IMR-90 (cell line): Measurements from ENCODE around the gene TTLL11. TPM values are rescaled to one million over a fixed set of nuclear protein-coding genes. Genes with fewer than 3 reads are reported as not detected.

Experiments used
- ATAC-seq: fragments of 200-7000 bp; cut with Tn5 transposase; 2 replicates; pipeline ENCODE4 v1.9.1; 2020; ENCODE audit warnings: low read depth, mild to moderate bottlenecking, moderate library complexity
- BruUV-seq: library from RNA; stranded (reverse); fragments of 400-500 nt; replicated peaks from 2 replicates; lab custom pipeline; 2021; lab: Mats Ljungman, UMichigan
- CTCF ChIA-PET: fragments of 300-600 bp; formaldehyde crosslinking; extraction: SDS; loops from one replicate; lab custom pipeline; 2021; ENCODE audit warnings: antibody characterized with exemption; lab: Yijun Ruan, JAX
- POLR2A ChIA-PET: fragments of 300-600 bp; sonication (Branson Sonifier 250); formaldehyde crosslinking; loops from one replicate; lab custom pipeline; 2022; ENCODE audit warnings: antibody characterized with exemption; ENCODE audit not compliant: unreplicated experiment; lab: Charles Lee
- DNase-seq: peaks from one replicate; pipeline ENCODE4 v3.0.0; 2013
- H2AFZ ChIP-seq: replicated peaks from 2 replicates; pipeline ENCODE3; 2013; ENCODE audit warnings: low read length, mild to moderate bottlenecking; ENCODE audit not compliant: poor library complexity
- H2AK5ac ChIP-seq: 2 replicates; pipeline ENCODE4 v1.6.1; 2013; ENCODE audit warnings: low read depth, low read length, inconsistent platforms
- H2AK9ac ChIP-seq: replicated peaks from 2 replicates; pipeline ENCODE3; 2013; ENCODE audit warnings: mild to moderate bottlenecking, low read depth, low read length, moderate library complexity; ENCODE audit not compliant: poor library complexity
- H2BK120ac ChIP-seq: 2 replicates; pipeline ENCODE4 v1.6.1; 2013; ENCODE audit warnings: low read depth, low read length, inconsistent platforms
- H2BK15ac ChIP-seq: 3 replicates; pipeline ENCODE4 v1.6.1; 2013; ENCODE audit warnings: low read depth, low read length, inconsistent platforms
- H2BK20ac ChIP-seq: 2 replicates; pipeline ENCODE4 v1.6.1; 2013; ENCODE audit warnings: low read depth, mild to moderate bottlenecking, inconsistent platforms, low read length, moderate library complexity
- H2BK5ac ChIP-seq: 2 replicates; pipeline ENCODE4 v1.6.1; 2013; ENCODE audit warnings: mild to moderate bottlenecking, low read depth, low read length, inconsistent platforms; ENCODE audit not compliant: poor library complexity, severe bottlenecking
- H3K14ac ChIP-seq: replicated peaks from 2 replicates; pipeline ENCODE4 v1.6.1; 2013; ENCODE audit warnings: low read depth, low read length, inconsistent platforms
- H3K18ac ChIP-seq: 2 replicates; pipeline ENCODE4 v1.6.1; 2013; ENCODE audit warnings: low read depth, low read length, control low read depth
- H3K23ac ChIP-seq: 2 replicates; pipeline ENCODE4 v1.6.1; 2013; ENCODE audit warnings: low read depth, low read length, inconsistent platforms
- H3K27ac ChIP-seq: 2 replicates; pipeline ENCODE4 v1.5.1; 2013; ENCODE audit warnings: mild to moderate bottlenecking, control low read depth, low read length; ENCODE audit not compliant: insufficient read depth
- H3K27me3 ChIP-seq: 2 replicates; pipeline ENCODE4 v1.6.1; 2013; ENCODE audit warnings: low read length; ENCODE audit not compliant: control insufficient read depth, insufficient read depth
- H3K36me3 ChIP-seq: 2 replicates; pipeline ENCODE4 v1.6.1; 2013; ENCODE audit warnings: low read length, mixed read lengths; ENCODE audit not compliant: control insufficient read depth, insufficient read depth
- H3K4ac ChIP-seq: 2 replicates; pipeline ENCODE4 v1.6.1; 2013; ENCODE audit warnings: low read depth, low read length, inconsistent platforms
- H3K4me1 ChIP-seq: 2 replicates; pipeline ENCODE4 v1.6.1; 2013; ENCODE audit warnings: low read length, mixed read lengths; ENCODE audit not compliant: control insufficient read depth, insufficient read depth
- H3K4me2 ChIP-seq: 2 replicates; pipeline ENCODE4 v1.6.1; 2013; ENCODE audit warnings: low read depth, mild to moderate bottlenecking, control low read depth, low read length, moderate library complexity
- H3K4me3 ChIP-seq: 2 replicates; pipeline ENCODE4 v1.5.1; 2013; ENCODE audit warnings: low read depth, mild to moderate bottlenecking, control low read depth, low read length, moderate library complexity; ENCODE audit not compliant: insufficient read depth
- H3K56ac ChIP-seq: 2 replicates; pipeline ENCODE4 v1.6.1; 2013; ENCODE audit warnings: low read length, inconsistent platforms; ENCODE audit not compliant: insufficient read depth; ENCODE audit errors: extremely low read depth
- H3K79me1 ChIP-seq, 2 experiments: 2 replicates each; pipeline ENCODE4 v1.6.1; 2013; ENCODE audit warnings: low read length in 2 of 2, inconsistent platforms in 1 of 2, low read depth in 1 of 2
- H3K9ac ChIP-seq: 2 replicates; pipeline ENCODE4 v1.6.1; 2013; ENCODE audit warnings: low read depth, low read length, control low read depth
- H3K9me1 ChIP-seq: 2 replicates; pipeline ENCODE4 v1.6.1; 2013; ENCODE audit warnings: low read length, inconsistent platforms; ENCODE audit not compliant: insufficient read depth
- H3K9me3 ChIP-seq: 2 replicates; pipeline ENCODE4 v1.6.1; 2013; ENCODE audit warnings: low read length; ENCODE audit not compliant: control insufficient read depth, insufficient read depth
- H4K20me1 ChIP-seq: 2 replicates; pipeline ENCODE4 v1.6.1; 2013; ENCODE audit warnings: low read length, inconsistent platforms; ENCODE audit not compliant: insufficient read depth
- H4K5ac ChIP-seq: 2 replicates; pipeline ENCODE4 v1.6.1; 2013; ENCODE audit warnings: mild to moderate bottlenecking, low read depth, low read length, control low read depth
- H4K8ac ChIP-seq, 2 experiments: 2 replicates each; pipeline ENCODE4 v1.6.1; 2013; ENCODE audit warnings: low read depth in 2 of 2, low read length in 2 of 2, control low read depth in 1 of 2, inconsistent platforms in 1 of 2
- H4K91ac ChIP-seq: 2 replicates; pipeline ENCODE4 v1.6.1; 2013; ENCODE audit warnings: low read depth, low read length, inconsistent platforms; ENCODE audit not compliant: insufficient read depth
- BHLHE40 ChIP-seq: fragments of 150-350 bp; IDR thresholded peaks from 2 replicates; pipeline ENCODE4 v1.6.1; 2016; ENCODE audit warnings: mild to moderate bottlenecking, low read depth, low read length
- CEBPB ChIP-seq: IDR thresholded peaks from 2 replicates; pipeline ENCODE4 v1.6.1; 2012; ENCODE audit warnings: low read depth, low read length, improper control_type of control experiment
- CHD1 ChIP-seq: IDR thresholded peaks from 2 replicates; pipeline ENCODE4 v1.6.1; 2012; ENCODE audit warnings: low read depth, low read length, improper control_type of control experiment
- ELK1 ChIP-seq: fragments of 150-350 bp; IDR thresholded peaks from 2 replicates; pipeline ENCODE4 v1.6.1; 2016; ENCODE audit warnings: low read depth, mild to moderate bottlenecking, low read length, moderate library complexity, borderline replicate concordance
- FOS ChIP-seq: fragments of 150-350 bp; IDR thresholded peaks from 2 replicates; pipeline ENCODE4 v1.6.1; 2016; ENCODE audit warnings: low read depth, low read length
- MAFK ChIP-seq: IDR thresholded peaks from 2 replicates; pipeline ENCODE4 v1.6.1; 2012; ENCODE audit warnings: low read depth, low read length, improper control_type of control experiment
- NFE2L2 ChIP-seq: fragments of 150-350 bp; IDR thresholded peaks from 2 replicates; pipeline ENCODE4 v1.6.1; 2016; ENCODE audit warnings: low read depth, mild to moderate bottlenecking, low read length
- POLR2A ChIP-seq: IDR thresholded peaks from 2 replicates; pipeline ENCODE4 v1.6.1; 2012; ENCODE audit warnings: mild to moderate bottlenecking, low read depth, low read length
- RAD21 ChIP-seq: IDR thresholded peaks from 2 replicates; pipeline ENCODE4 v1.6.1; 2012; ENCODE audit warnings: low read length, improper control_type of control experiment
- RFX5 ChIP-seq: IDR thresholded peaks from 2 replicates; pipeline ENCODE4 v1.8.0; 2012; ENCODE audit warnings: low read depth, mild to moderate bottlenecking, low read length, moderate library complexity
- SMC3 ChIP-seq: fragments of 150-350 bp; IDR thresholded peaks from 2 replicates; pipeline ENCODE4 v1.6.1; 2016; ENCODE audit warnings: low read depth, mild to moderate bottlenecking, antibody characterized with exemption, low read length, moderate library complexity
- USF2 ChIP-seq: fragments of 150-350 bp; IDR thresholded peaks from 2 replicates; pipeline ENCODE4 v1.6.1; 2017; ENCODE audit warnings: mild to moderate bottlenecking, antibody characterized with exemption, low read length, low read depth
- WGBS, 2 experiments: methylation state at CpG; one replicate each; pipeline versions ENCODE4 v1.1.5 to v1.1.7; 2013; ENCODE audit warnings: missing lambda C conversion rate in 2 of 2; ENCODE audit not compliant: insufficient read length in 1 of 2; ENCODE audit errors: extremely low coverage in 2 of 2; 5-methylcytosine and 5-hydroxymethylcytosine counted together
- dilution Hi-C: fragments of 300-500 bp; cut with HindIII; formaldehyde crosslinking; loops from one replicate; pipeline ENCODE4 v1.14.3; 2018; ENCODE audit warnings: low sequenced_read_pairs; ENCODE audit not compliant: unreplicated experiment
- in situ Hi-C: fragments of 300-500 bp; cut with MboI; formaldehyde crosslinking; loops from 3 replicates; pipeline ENCODE4 v1.14.3; 2019; ENCODE audit warnings: low sequenced_read_pairs, inconsistent platforms, mixed read lengths
- intact Hi-C: fragments of 100-400 bp; cut with micrococcal nuclease; formaldehyde crosslinking; loops from 2 replicates; pipeline ENCODE4 v1.10.0; 2022
- polyA plus RNA-seq, 3 experiments: library from polyadenylated mRNA; depleted of rRNA; stranded (reverse); fragments of >200 nt; gene quantifications; 2 replicates each; pipeline ENCODE4 v1.2.3, GENCODE V29; 2012; ENCODE audit warnings: low replicate concordance in 1 of 3
- total RNA-seq: library from RNA; depleted of rRNA; stranded (reverse); fragments of >200 nt; gene quantifications from 2 replicates; pipeline ENCODE4 v1.2.3, GENCODE V29; 2012
- TF ChIP-seq, protein P1 (sequence below): conservative IDR thresholded peaks from 2 replicates; pipeline ENCODE4 v1.5.1; 2012; ENCODE audit warnings: mild to moderate bottlenecking, low read depth, low read length, improper control_type of control experiment

The TTLL11 gene
- total and polyA plus RNA-seq, 2 of the 4 experiments (the other 2 are of a cell fraction) = 2.0 to 4.6 TPM

GRCh38 chr9:121781145-121781548, 312.0 kb downstream of the TTLL11 start:
- Histone ChIP-seq H3K23ac (no peak overlapping the region), H2AK5ac (no peak overlapping the region), H2BK120ac (no peak overlapping the region), H2BK15ac (no peak overlapping the region), H3K56ac (no peak overlapping the region), H2AFZ (no peak overlapping the region), H4K91ac (no peak overlapping the region), H2BK5ac (no peak overlapping the region), H3K4me3 (no peak overlapping the region), H2AK9ac (no peak overlapping the region), H3K79me1 (peaks cover 0 to 7% of the 10 kb centered on the region in 2 experiments; a peak in 1 of 4 replicates), H3K18ac (no peak overlapping the region), H4K5ac (no peak overlapping the region), H3K4me2 (no peak overlapping the region), H3K14ac (no peak overlapping the region), H2BK20ac (no peak overlapping the region), H4K20me1 (no peaks in the 10 kb centered on the region; the same call in 1 of the 2 replicates), H3K4ac (no peak overlapping the region), H3K9me3 (0 out of 2 replicates have a peak, but pooled peaks cover 3% of the 10 kb centered on the region), H3K9me1 (no peaks in the 10 kb centered on the region), H3K36me3 (peaks cover 59% of the 10 kb centered on the region), H3K27ac (no peak overlapping the region), H3K4me1 (no peaks in the 10 kb centered on the region; the same call in 1 of the 2 replicates), H3K9ac (no peak overlapping the region), H3K27me3 (no peaks in the 10 kb centered on the region), H4K8ac (no peak overlapping the region)
- no TSS peak for BruUV-seq
- ATAC-seq = no peak
- POLR2A ChIA-PET = no interaction called here
- CTCF ChIA-PET = no interaction called here
- intact Hi-C loops (no loop called here), dilution Hi-C loops (no loop called here), in situ Hi-C loops (no loop called here)
- no peak for DNase-seq
- no CpG with 5 or more reads among the region's 8 CpGs for WGBS, 2 experiments
- TF ChIP-seq FOS (no peak), CHD1 (no peak), RFX5 (no peak), MAFK (no peak), ELK1 (no peak), BHLHE40 (no peak), USF2 (no peak), RAD21 (no peak), CEBPB (no peak), POLR2A (no peak), NFE2L2 (no peak), SMC3 (no peak)
- TF ChIP-seq, protein P1, sequence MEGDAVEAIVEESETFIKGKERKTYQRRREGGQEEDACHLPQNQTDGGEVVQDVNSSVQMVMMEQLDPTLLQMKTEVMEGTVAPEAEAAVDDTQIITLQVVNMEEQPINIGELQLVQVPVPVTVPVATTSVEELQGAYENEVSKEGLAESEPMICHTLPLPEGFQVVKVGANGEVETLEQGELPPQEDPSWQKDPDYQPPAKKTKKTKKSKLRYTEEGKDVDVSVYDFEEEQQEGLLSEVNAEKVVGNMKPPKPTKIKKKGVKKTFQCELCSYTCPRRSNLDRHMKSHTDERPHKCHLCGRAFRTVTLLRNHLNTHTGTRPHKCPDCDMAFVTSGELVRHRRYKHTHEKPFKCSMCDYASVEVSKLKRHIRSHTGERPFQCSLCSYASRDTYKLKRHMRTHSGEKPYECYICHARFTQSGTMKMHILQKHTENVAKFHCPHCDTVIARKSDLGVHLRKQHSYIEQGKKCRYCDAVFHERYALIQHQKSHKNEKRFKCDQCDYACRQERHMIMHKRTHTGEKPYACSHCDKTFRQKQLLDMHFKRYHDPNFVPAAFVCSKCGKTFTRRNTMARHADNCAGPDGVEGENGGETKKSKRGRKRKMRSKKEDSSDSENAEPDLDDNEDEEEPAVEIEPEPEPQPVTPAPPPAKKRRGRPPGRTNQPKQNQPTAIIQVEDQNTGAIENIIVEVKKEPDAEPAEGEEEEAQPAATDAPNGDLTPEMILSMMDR = no peak
